ENCODE data around the gene DUSP11.

The DUSP11 gene

GRCh38 chr2:73779467-73780236 is at the start of gene DUSP11:
Gene DUSP11, minus strand, starts transcription at chr2:73780103. Its CDS starts 129 bp downstream, at chr2:73779974.
- peak; percentile 95 for TF ChIP-seq CTCF (IDR thresholded peaks at IDR 0.05; ENCODE audit: insufficient read depth, low read depth, low read length, missing control alignments)
- peak; percentile 96 for DNase-seq (ENCODE audit: low read depth)
- peak within 1 kb of the TSS; percentile 99 for H3K4me3 ChIP-seq (ENCODE audit: low read length)

- TF ChIP-seq CTCF (IDR thresholded peaks at IDR 0.05; ENCODE audit: insufficient read depth, low read depth, low read length, missing control alignments): no peak
Observed at GRCh38 chr2:73828818-73829570, 49.1 kb upstream of the DUSP11 start, which contains the start of gene STAMBP. Gene STAMBP, plus strand, starts transcription at chr2:73828961. Its CDS starts 1,896 bp downstream, at chr2:73830857.

GRCh38 chr2:73828389-73828817 is 48.5 kb upstream of the DUSP11 start:
- peak overlapping the region; percentile 67 for H3K4me3 ChIP-seq (ENCODE audit: low read length)
- TF ChIP-seq CTCF (IDR thresholded peaks at IDR 0.05; ENCODE audit: insufficient read depth, low read depth, low read length, missing control alignments): no peak
- no peak for DNase-seq (ENCODE audit: low read depth)

More at GRCh38 chr2:73828818-73829570, 49.1 kb upstream of the DUSP11 start, which contains the start of gene STAMBP:
- peak within 1 kb of the TSS; percentile 67 for H3K4me3 ChIP-seq (ENCODE audit: low read length)
- DNase-seq (ENCODE audit: low read depth): peak; percentile 98

GRCh38 chr2:73827660-73828388 is 47.9 kb upstream of the DUSP11 start:
- no peak for DNase-seq (ENCODE audit: low read depth)
- TF ChIP-seq CTCF (IDR thresholded peaks at IDR 0.05; ENCODE audit: insufficient read depth, low read depth, low read length, missing control alignments): no peak
- no peak overlapping the region for H3K4me3 ChIP-seq (ENCODE audit: low read length)

GRCh38 chr2:73827018-73827417 is 47.1 kb upstream of the DUSP11 start:
- no peak overlapping the region for H3K4me3 ChIP-seq (ENCODE audit: low read length)
- DNase-seq (ENCODE audit: low read depth): peak; percentile 67
- TF ChIP-seq CTCF (IDR thresholded peaks at IDR 0.05; ENCODE audit: insufficient read depth, low read depth, low read length, missing control alignments): peak; percentile 48

GRCh38 chr2:73825408-73825807 is 45.5 kb upstream of the DUSP11 start:
- H3K4me3 ChIP-seq (ENCODE audit: low read length): no peak overlapping the region
- TF ChIP-seq CTCF (IDR thresholded peaks at IDR 0.05; ENCODE audit: insufficient read depth, low read depth, low read length, missing control alignments): no peak
- no peak for DNase-seq (ENCODE audit: low read depth)

All from epithelial cell of esophagus (primary cell).